ENCODE results near the gene TNC. TPM values are rescaled to one million over a fixed set of nuclear protein-coding genes. Genes with fewer than 3 reads are reported as not detected.

TNC gene
- total RNA-seq: 44.4 TPM

GRCh38 chr9:115117999-115118878 lies at the start of gene TNC:
Gene TNC (minus strand): TSS chr9:115118157. CDS start chr9:115091018, 27,139 bp downstream.

Other genes starting within 250 kb of the TNC start
- 0.16 TPM for gene TNFSF8, start 187.6 kb downstream of the TNC start, total RNA-seq